Trophoblast cell (in vitro differentiated cells and primary cell): ENCODE measurements around the gene MON2.
A peak's percentile ranks its signal among the peaks of the same experiment; 100 is the strongest.

ENCODE experiments used
- DNase-seq, 2 donors: peaks; one replicate each; pipeline ENCODE4 v3.0.0-alpha.2; 2016
- H2AFZ ChIP-seq: 2 replicates; pipeline ENCODE4 v1.6.1; 2013; ENCODE audit warnings: low read length, moderate library complexity, mild to moderate bottlenecking; ENCODE audit not compliant: insufficient read depth, poor library complexity
- H2AK5ac ChIP-seq: 2 replicates; pipeline ENCODE4 v1.6.1; 2013; ENCODE audit warnings: mild to moderate bottlenecking, low read length
- H2BK120ac ChIP-seq: 2 replicates; pipeline ENCODE4 v1.6.1; 2013; ENCODE audit warnings: low read length, mild to moderate bottlenecking, moderate library complexity; ENCODE audit not compliant: insufficient read depth, poor library complexity
- H2BK12ac ChIP-seq: 2 replicates; pipeline ENCODE4 v1.6.1; 2013; ENCODE audit warnings: mild to moderate bottlenecking, low read length, moderate library complexity
- H2BK5ac ChIP-seq: 2 replicates; pipeline ENCODE4 v1.6.1; 2013; ENCODE audit warnings: low read length, low read depth, moderate library complexity, mild to moderate bottlenecking; ENCODE audit not compliant: poor library complexity
- H3K14ac ChIP-seq: 2 replicates; pipeline ENCODE4 v1.6.1; 2013; ENCODE audit warnings: mild to moderate bottlenecking, low read length
- H3K18ac ChIP-seq: 2 replicates; pipeline ENCODE4 v1.6.1; 2013; ENCODE audit warnings: mild to moderate bottlenecking, low read length
- H3K23ac ChIP-seq: 2 replicates; pipeline ENCODE4 v1.6.1; 2013; ENCODE audit warnings: low read length
- H3K27ac ChIP-seq: 2 replicates; pipeline ENCODE4 v1.5.1; 2013; ENCODE audit warnings: low read depth, mild to moderate bottlenecking, inconsistent platforms, low read length, moderate library complexity
- H3K27me3 ChIP-seq: 2 replicates; pipeline ENCODE4 v1.6.1; 2013; ENCODE audit warnings: inconsistent platforms, mild to moderate bottlenecking, low read length, moderate library complexity; ENCODE audit not compliant: insufficient read depth
- H3K36me3 ChIP-seq, 2 experiments: 1 replicate in 1 of 2; 2 replicates in 1 of 2; pipeline ENCODE4 v1.6.1; 2013; ENCODE audit warnings: low read length in 2 of 2, mild to moderate bottlenecking in 2 of 2, moderate library complexity in 1 of 2; ENCODE audit not compliant: insufficient read depth in 2 of 2, control insufficient read depth in 1 of 2
- H3K4ac ChIP-seq: 2 replicates; pipeline ENCODE4 v1.6.1; 2013; ENCODE audit warnings: low read depth, mild to moderate bottlenecking, low read length, moderate library complexity
- H3K4me1 ChIP-seq, 2 experiments: 1 replicate in 1 of 2; 2 replicates in 1 of 2; pipeline ENCODE4 v1.6.1; 2013; ENCODE audit warnings: low read length in 2 of 2, mild to moderate bottlenecking in 2 of 2, moderate library complexity in 1 of 2; ENCODE audit not compliant: insufficient read depth in 2 of 2, control insufficient read depth in 1 of 2
- H3K4me2 ChIP-seq: 2 replicates; pipeline ENCODE4 v1.6.1; 2013; ENCODE audit warnings: inconsistent platforms, mild to moderate bottlenecking, low read length, moderate library complexity
- H3K4me3 ChIP-seq: 2 replicates; pipeline ENCODE4 v1.5.1; 2013; ENCODE audit warnings: mild to moderate bottlenecking, low read depth, low read length, inconsistent platforms
- H3K79me1 ChIP-seq: one replicate; pipeline ENCODE4 v1.6.1; 2013; ENCODE audit warnings: low read length
- H3K79me2 ChIP-seq: 2 replicates; pipeline ENCODE4 v1.6.1; 2013; ENCODE audit warnings: low read length, mild to moderate bottlenecking; ENCODE audit not compliant: control insufficient read depth, insufficient read depth, poor library complexity
- H3K9ac ChIP-seq: 2 replicates; pipeline ENCODE4 v1.6.1; 2013; ENCODE audit warnings: mild to moderate bottlenecking, low read length
- H3K9me3 ChIP-seq: 2 replicates; pipeline ENCODE4 v1.6.1; 2013; ENCODE audit warnings: low read depth, mild to moderate bottlenecking, control low read depth, inconsistent platforms, low read length; ENCODE audit not compliant: insufficient read depth
- H4K12ac ChIP-seq: 2 replicates; pipeline ENCODE4 v1.6.1; 2013; ENCODE audit warnings: low read depth, mild to moderate bottlenecking, low read length, moderate library complexity
- H4K8ac ChIP-seq: 2 replicates; pipeline ENCODE4 v1.6.1; 2013; ENCODE audit warnings: low read depth, mild to moderate bottlenecking, low read length, moderate library complexity
- H4K91ac ChIP-seq: one replicate; pipeline ENCODE4 v1.6.1; 2013; ENCODE audit warnings: low read depth, mild to moderate bottlenecking, low read length, moderate library complexity
- WGBS: extraction: QIAGEN DNeasy Blood & Tissue Kit; methylation state at CpG from one replicate; pipeline ENCODE4 v1.1.7; 2013; ENCODE audit warnings: missing lambda C conversion rate; ENCODE audit not compliant: insufficient read length, insufficient coverage; ENCODE audit errors: extremely low coverage; 5-methylcytosine and 5-hydroxymethylcytosine counted together

The MON2 gene

GRCh38 chr12:62603811-62604098 is 137.1 kb downstream of the MON2 start:
- Histone ChIP-seq H3K23ac (peak overlapping the region; percentile 1), H3K14ac (peak overlapping the region; percentile 84), H2AK5ac (no peak overlapping the region), H3K4me3 (peak overlapping the region; percentile 88), H2BK5ac (peak overlapping the region; percentile 97), H3K79me1 (peaks cover 17% of the 10 kb centered on the region), H4K8ac (peak overlapping the region; percentile 99), H3K27me3 (no peaks in the 10 kb centered on the region), H3K27ac (peak overlapping the region; percentile 100), H3K18ac (peak overlapping the region; percentile 94), H3K9me3 (no peaks in the 10 kb centered on the region), H3K4ac (peak overlapping the region; percentile 98), H2BK120ac (peak overlapping the region; percentile 89), H3K36me3 (no peaks in the 10 kb centered on the region), H3K4me1 (no peaks in the 10 kb centered on the region), H4K91ac (peak overlapping the region; percentile 95), H3K79me2 (peaks cover 16% of the 10 kb centered on the region), H2BK12ac (no peak overlapping the region), H4K12ac (no peak overlapping the region), H3K9ac (peak overlapping the region; percentile 86), H2AFZ (peak overlapping the region; percentile 95), H3K4me2 (peak overlapping the region; percentile 80)
- WGBS: no CpG with 5 or more reads among the region's 14 CpGs
- peak in 1 of 2 donors; percentile 62 for DNase-seq

GRCh38 chr12:62604373-62604772 is 137.7 kb downstream of the MON2 start:
- no peak overlapping the region for H4K91ac ChIP-seq
- H3K9me3 ChIP-seq: no peaks in the 10 kb centered on the region
- H2BK120ac ChIP-seq: no peak overlapping the region
- no peak overlapping the region for H2BK12ac ChIP-seq
- no peak overlapping the region for H4K8ac ChIP-seq
- no peak overlapping the region for H2BK5ac ChIP-seq
- H2AK5ac ChIP-seq: no peak overlapping the region
- no peaks in the 10 kb centered on the region for H3K27me3 ChIP-seq
- no peaks in the 10 kb centered on the region for H3K36me3 ChIP-seq
- no CpG with 5 or more reads among the region's 1 CpG for WGBS
- no peak for DNase-seq
- no peak overlapping the region for H3K18ac ChIP-seq
- no peak overlapping the region for H3K4ac ChIP-seq
- H3K4me2 ChIP-seq: peak overlapping the region; percentile 54
- no peak overlapping the region for H3K4me3 ChIP-seq
- no peak overlapping the region for H3K27ac ChIP-seq
- no peak overlapping the region for H3K9ac ChIP-seq
- peaks cover 17% of the 10 kb centered on the region for H3K79me1 ChIP-seq
- no peak overlapping the region for H4K12ac ChIP-seq
- no peak overlapping the region for H3K23ac ChIP-seq
- no peak overlapping the region for H2AFZ ChIP-seq
- H3K4me1 ChIP-seq: no peaks in the 10 kb centered on the region
- H3K79me2 ChIP-seq: peaks cover 16% of the 10 kb centered on the region
- H3K14ac ChIP-seq: no peak overlapping the region

GRCh38 chr12:62604871-62605270 is 138.2 kb downstream of the MON2 start:
- no peak overlapping the region for H3K4me3 ChIP-seq
- no peak overlapping the region for H4K12ac ChIP-seq
- no peak overlapping the region for H2BK12ac ChIP-seq
- H4K91ac ChIP-seq: no peak overlapping the region
- H3K9ac ChIP-seq: no peak overlapping the region
- H3K27me3 ChIP-seq: no peaks in the 10 kb centered on the region
- H3K4me1 ChIP-seq: no peaks in the 10 kb centered on the region
- no peak overlapping the region for H2AK5ac ChIP-seq
- no peak overlapping the region for H3K18ac ChIP-seq
- H4K8ac ChIP-seq: no peak overlapping the region
- no peak overlapping the region for H3K14ac ChIP-seq
- peaks cover 16% of the 10 kb centered on the region for H3K79me2 ChIP-seq
- H3K4me2 ChIP-seq: peak overlapping the region; percentile 11
- H3K79me1 ChIP-seq: peaks cover 17% of the 10 kb centered on the region
- no peaks in the 10 kb centered on the region for H3K36me3 ChIP-seq
- WGBS: no CpG with 5 or more reads among the region's 4 CpGs
- peak in 1 of 2 donors; percentile 31 for DNase-seq
- no peaks in the 10 kb centered on the region for H3K9me3 ChIP-seq
- H2AFZ ChIP-seq: no peak overlapping the region
- H3K23ac ChIP-seq: no peak overlapping the region
- no peak overlapping the region for H2BK120ac ChIP-seq
- no peak overlapping the region for H3K27ac ChIP-seq
- H3K4ac ChIP-seq: peak overlapping the region; percentile 79
- no peak overlapping the region for H2BK5ac ChIP-seq

GRCh38 chr12:62605981-62606380 is 139.4 kb downstream of the MON2 start:
- Histone ChIP-seq H4K12ac (no peak overlapping the region), H3K4me2 (no peak overlapping the region)

More at GRCh38 chr12:62605981-62606380, 139.4 kb downstream of the MON2 start:
- peaks cover 16% of the 10 kb centered on the region for H3K79me2 ChIP-seq
- no peak overlapping the region for H3K9ac ChIP-seq
- H2BK120ac ChIP-seq: no peak overlapping the region
- H3K27ac ChIP-seq: no peak overlapping the region
- no peak for DNase-seq
- no peak overlapping the region for H2AFZ ChIP-seq
- WGBS: no CpG with 5 or more reads among the region's 2 CpGs
- H3K27me3 ChIP-seq: no peaks in the 10 kb centered on the region
- H2AK5ac ChIP-seq: no peak overlapping the region
- H2BK5ac ChIP-seq: no peak overlapping the region
- H3K4ac ChIP-seq: no peak overlapping the region
- no peaks in the 10 kb centered on the region for H3K9me3 ChIP-seq
- no peaks in the 10 kb centered on the region for H3K36me3 ChIP-seq
- H4K8ac ChIP-seq: no peak overlapping the region
- H3K4me3 ChIP-seq: no peak overlapping the region
- no peak overlapping the region for H3K14ac ChIP-seq
- no peak overlapping the region for H4K91ac ChIP-seq
- no peak overlapping the region for H3K23ac ChIP-seq
- H3K18ac ChIP-seq: no peak overlapping the region
- peaks cover 17% of the 10 kb centered on the region for H3K79me1 ChIP-seq
- no peaks in the 10 kb centered on the region for H3K4me1 ChIP-seq
- no peak overlapping the region for H2BK12ac ChIP-seq
